Stimulated activated CD4-positive, alpha-beta T cell treated with anti-CD3 and anti-CD28 coated beads, Interleukin-1b, Interleukin-23, amount 100 ng/mL, for 48 hours (primary cell): Measurements from ENCODE around the gene MAPK8IP2.

Source experiments
- DNase-seq: peaks from one replicate; pipeline ENCODE4 v3.0.0-alpha.2; 2020

Gene MAPK8IP2

GRCh38 chr22:50600538-50600937 lies at the start of gene MAPK8IP2:
MAPK8IP2 (plus strand) TSS chr22:50600793; CDS start chr22:50600819, 26 bp downstream.
- no peak for DNase-seq

DNA sequence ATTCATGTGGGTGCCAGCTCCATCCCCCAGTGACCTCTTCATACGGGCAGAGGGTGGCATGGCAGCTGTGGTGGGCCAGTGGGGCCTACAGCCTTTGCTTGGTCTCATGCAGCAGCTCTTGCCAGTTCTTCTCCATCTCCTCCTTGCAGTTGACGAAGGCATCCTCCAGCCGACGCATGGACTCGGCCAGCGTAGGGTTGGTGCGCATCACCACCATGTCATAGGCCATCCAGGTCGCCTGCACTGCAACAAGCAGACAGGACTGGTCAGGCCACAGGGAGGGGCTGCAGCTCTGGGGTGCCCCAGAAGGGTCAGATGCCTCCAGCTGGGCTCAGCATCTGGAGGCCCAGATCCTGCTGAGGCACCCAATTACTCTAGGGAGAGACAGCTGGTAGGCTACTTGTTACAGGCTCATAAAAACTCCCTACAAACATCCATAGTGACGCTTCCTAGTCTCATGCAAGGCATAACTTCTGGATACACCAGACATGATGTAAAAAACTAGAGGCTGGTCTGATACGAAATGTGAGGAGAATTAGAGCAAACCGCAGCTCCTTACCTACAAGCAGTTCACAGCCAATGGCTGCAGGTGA lies 49.3 kb upstream of the MAPK8IP2 start:
- DNase-seq = no peak

- DNase-seq = no peak
Observed at GRCh38 chr22:50553310-50553709, 47.3 kb upstream of the MAPK8IP2 start.

DNA sequence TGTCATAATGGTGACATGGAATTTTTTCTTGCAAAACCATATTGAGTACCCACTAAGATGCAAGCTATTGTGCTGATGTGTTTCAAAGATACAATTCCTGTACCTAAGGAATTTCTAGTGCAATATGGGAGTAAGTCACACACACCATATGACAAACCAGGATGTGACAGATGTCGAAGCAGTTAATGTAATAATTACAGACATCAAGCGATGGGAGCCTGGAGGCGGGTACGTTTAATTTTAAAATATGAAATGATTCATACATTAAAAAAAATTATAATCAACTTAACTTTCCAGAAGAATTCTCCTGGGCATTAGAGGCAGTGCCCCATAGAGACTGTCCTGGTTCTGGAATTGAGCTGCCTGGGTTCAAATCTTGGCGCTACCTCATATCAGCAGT lies 43.9 kb upstream of the MAPK8IP2 start:
- DNase-seq = no peak

DNA sequence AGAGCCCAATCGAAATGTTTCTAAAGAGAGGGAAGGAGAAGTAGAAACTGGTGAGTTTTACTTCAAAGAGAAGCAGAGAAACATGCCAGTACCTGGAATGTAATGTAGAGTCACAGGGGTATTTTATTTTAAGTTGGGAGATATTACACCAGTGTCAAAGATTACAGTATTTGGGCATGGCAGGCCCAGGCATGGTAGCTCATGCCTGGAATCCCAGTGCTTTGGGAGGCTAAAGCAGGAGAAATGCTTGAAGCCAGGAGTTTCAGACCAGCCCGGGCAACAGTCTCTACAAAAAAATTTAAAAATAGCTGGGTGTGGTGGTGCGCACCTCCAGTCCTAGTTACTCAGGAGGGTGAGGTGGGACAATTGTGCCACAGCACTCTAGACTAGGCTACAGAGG lies 40.6 kb upstream of the MAPK8IP2 start:
- DNase-seq = no peak

DNA sequence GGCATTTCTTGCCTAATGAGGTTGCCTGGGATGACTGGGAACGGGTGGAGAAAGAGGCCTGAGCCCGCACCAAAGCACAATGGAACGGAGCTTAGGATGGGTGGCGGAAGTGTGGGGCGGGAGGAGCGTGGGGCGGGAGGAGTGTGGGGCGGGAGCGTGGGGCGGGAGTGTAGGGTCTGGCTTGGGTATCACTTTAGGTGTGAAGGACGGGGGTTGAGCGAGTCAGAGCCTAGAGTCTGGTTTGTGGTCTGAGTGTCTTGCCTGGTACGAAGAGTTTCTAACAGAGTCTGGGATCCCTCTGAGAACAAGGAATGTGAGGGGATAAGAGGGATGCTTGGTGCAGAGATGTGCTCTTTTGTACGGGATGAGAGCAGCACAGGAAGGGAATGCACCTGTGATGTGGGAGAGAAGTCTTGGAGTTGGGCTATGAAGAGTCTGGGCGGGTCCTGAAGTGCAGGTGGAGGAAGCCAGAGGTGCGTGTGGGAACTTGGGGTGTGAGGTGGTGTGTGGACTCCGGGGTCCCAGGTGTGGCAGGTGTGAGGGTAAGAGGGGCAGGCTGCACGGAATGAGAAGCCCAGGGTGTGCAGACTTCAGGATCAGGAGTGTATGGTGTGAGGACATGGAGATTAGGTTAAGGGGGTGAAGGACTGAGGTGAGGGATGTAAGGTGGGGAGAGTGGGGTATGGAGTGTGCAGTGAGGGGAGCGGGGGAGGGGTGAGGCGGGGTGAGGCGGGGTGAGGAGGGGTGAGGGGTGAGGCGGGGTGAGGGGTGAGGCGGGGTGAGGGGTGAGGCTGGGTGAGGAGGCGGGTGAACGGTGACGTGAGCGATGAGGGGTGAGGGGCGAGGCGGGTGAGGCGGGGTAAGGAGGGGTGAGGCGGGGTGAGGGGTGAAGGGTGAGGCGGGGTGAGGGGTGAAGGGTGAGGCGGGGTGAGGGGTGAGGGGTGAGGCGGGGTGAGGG lies 38.9 kb upstream of the MAPK8IP2 start:
- DNase-seq = no peak

- peak; percentile 97 for DNase-seq
Observed at GRCh38 chr22:50562523-50563412, 37.8 kb upstream of the MAPK8IP2 start, which contains the start of gene SYCE3. SYCE3 (minus strand) TSS chr22:50562919; CDS start chr22:50556405, 6,514 bp downstream.

GRCh38 chr22:50563413-50564160 lies 37.0 kb upstream of the MAPK8IP2 start:
- DNase-seq = no peak

DNA sequence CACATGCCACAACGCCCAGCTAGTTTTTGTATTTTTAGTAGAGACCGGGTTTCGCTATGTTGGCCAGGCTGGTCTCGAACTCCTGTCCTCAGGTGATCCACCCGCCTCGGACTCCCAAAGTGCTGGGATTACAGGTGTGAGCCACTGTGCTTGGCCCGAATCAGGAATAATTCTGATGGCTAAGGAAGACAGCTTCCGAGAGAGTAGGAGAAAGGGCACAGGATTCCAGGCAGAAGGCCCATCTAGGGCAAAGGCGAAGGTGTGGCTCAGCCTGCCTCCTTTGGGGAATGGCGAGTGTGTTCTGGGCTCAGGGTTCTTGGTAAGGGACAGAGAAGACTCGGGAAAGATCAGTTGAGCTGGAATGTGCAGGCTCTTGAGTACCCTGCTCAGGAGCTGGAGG lies 36.3 kb upstream of the MAPK8IP2 start:
- no peak for DNase-seq

GRCh38 chr22:50567721-50568252 lies 32.8 kb upstream of the MAPK8IP2 start:
- DNase-seq = no peak

DNA sequence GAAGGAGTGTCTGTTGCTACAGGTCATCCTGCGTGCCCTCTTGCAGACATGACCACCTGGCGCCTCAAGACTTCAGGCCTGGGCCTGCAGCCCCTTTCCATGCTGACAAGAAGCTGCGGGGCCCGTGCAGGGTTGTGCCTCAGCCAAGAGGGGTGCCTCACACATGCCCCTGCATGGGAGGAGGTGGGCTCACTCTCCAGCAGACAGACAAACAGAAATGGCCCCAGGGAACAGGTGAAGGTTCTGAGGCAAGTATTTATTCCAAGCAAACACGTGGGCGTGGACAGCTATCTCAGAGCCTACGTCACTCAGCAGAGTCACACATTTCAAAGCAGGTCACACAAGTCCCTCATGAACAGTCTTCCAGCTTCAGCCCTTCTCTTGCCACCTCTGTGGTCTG lies 32.0 kb upstream of the MAPK8IP2 start:
- DNase-seq = no peak

DNA sequence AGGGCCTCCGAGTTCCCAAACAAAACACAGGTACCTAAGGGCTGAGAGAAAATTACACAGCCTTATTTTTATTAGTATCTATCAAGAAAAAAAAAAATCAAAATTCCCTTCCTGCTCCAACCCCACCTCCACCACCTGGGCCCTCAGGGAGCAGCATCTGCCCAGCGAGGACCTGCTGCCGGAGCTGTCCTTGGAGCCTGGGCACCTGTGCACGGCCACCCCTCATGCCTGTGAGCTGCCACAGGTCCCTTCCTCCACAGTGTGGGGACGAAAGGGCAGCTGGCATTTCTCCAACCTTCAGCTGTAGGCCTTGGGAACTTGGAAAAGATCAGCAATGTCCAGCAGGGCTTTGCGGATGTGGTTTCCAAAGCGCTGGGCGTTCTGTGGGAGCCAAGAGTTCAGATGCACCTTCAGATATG lies 31.5 kb upstream of the MAPK8IP2 start:
- no peak for DNase-seq

DNA sequence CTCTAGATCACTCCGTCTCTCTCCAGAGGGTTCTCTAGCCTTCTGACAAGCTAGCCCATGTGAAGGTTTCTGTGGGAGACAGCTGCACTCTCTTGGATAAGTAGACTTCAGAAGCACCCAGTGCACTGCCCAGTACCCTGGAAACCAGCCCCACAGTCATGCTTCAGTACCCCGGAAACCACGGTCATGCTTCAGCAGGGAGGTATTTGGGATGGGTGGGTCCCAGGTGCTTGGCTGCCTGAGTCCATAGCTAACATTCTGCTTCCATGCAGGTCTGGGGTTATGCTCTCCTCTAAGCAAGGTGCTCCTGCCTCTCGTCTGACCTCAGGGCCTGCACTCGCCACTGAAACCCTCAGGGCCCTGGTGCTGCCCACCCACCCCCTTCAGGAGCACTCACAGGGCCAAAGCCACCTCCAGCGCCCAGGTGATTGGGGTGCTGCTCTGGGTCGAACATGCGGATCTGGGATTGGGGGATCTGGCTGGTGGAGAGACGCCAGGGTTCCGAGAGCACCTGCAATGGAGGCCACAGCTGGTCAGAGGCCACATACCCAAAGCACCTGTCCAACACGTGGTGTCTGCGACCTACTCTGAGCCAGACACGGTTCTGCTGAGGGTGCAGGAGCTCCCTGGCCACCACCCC lies 30.6 kb upstream of the MAPK8IP2 start:
- no peak for DNase-seq

DNA sequence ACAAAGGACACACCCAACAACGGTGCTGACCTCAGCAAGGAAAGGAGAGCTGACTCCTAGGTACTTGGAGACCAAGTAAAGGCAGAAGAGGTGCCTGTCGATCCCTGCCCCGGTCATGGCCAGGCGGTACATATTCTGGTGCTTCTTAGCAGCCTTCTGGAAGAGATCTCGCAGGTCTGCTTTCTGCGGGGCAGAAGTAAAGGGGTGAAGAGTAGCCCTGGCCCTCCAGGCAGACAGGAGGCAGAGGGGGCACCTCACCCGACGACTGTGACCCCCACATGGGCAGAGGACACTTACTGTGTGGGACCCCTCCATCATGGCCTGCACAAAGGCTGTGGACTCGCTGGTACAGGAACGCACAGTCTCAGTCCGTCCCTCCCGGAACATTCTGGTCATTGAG lies 29.7 kb upstream of the MAPK8IP2 start:
- DNase-seq = no peak

- no peak for DNase-seq
Observed at GRCh38 chr22:50571264-50572175, 29.1 kb upstream of the MAPK8IP2 start.

DNA sequence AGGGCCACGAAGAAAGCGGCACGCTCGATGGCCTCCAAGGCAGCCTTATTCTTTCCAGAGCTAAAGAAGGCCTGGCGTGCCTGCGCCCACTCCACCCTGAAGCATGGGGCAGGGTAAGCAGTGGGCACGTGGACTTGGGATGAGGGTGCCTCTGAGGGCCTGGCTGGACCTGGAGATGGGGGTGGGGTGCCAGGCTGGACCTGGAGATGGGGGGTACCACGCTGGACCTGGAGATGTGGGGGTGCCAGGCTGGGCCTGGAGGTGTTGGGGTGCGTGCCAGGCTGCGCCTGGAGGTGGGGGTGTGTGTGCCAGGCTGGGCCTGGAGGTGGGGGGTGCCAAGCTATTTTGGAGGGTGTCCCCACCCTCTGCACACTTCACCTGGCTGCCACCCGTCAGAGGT lies 27.6 kb upstream of the MAPK8IP2 start:
- DNase-seq = no peak

- no peak for DNase-seq
Observed at GRCh38 chr22:50573491-50574382, 26.9 kb upstream of the MAPK8IP2 start.

- DNase-seq = no peak
Observed at GRCh38 chr22:50574383-50574755, 26.2 kb upstream of the MAPK8IP2 start.

- DNase-seq = no peak
Observed at GRCh38 chr22:50575426-50575941, 25.1 kb upstream of the MAPK8IP2 start.
